Right atrium auricular region (tissue), 2 donors: ENCODE results near the gene CLSTN1. TPM values are rescaled to one million over a fixed set of nuclear protein-coding genes. Genes with fewer than 3 reads are reported as not detected.

Experiments
- DNase-seq: peaks from one replicate; pipeline ENCODE4 v3.0.0-alpha.2; 2019; ENCODE audit warnings: low spot score
- H3K27ac ChIP-seq, 2 donors: fragments of 200-600 bp; sonication (generic); 1 replicate in 1 of 2; 2 replicates in 1 of 2; pipeline ENCODE4 v1.5.1; 2016 to 2019
- H3K27me3 ChIP-seq, 2 donors: fragments of 200-600 bp; sonication (generic); one replicate each; pipeline versions ENCODE4 v1.5.1 to v1.6.0; 2017 to 2019
- H3K36me3 ChIP-seq: fragments of 200-600 bp; sonication (generic); one replicate; pipeline ENCODE4 v1.5.1; 2016
- H3K4me1 ChIP-seq, 2 donors: fragments of 200-600 bp; sonication (generic); one replicate each; pipeline versions ENCODE4 v1.5.1 to v1.6.0; 2017 to 2019
- H3K4me3 ChIP-seq, 2 donors: fragments of 200-600 bp; sonication (generic); 1 replicate in 1 of 2; 2 replicates in 1 of 2; pipeline ENCODE4 v1.5.1; 2017 to 2019; ENCODE audit warnings: mild to moderate bottlenecking in 1 of 2, moderate library complexity in 1 of 2
- H3K9me3 ChIP-seq, 2 donors: fragments of 200-600 bp; sonication (generic); one replicate each; pipeline ENCODE4 v1.5.1; 2019
- CTCF ChIP-seq, 2 donors: fragments of 200-600 bp; sonication (generic); IDR thresholded peaks; one replicate each; pipeline ENCODE4 v1.5.1; 2019; ENCODE audit warnings: antibody characterized with exemption in 2 of 2
- total RNA-seq, 2 donors: library from RNA; depleted of rRNA; stranded (reverse); fragments of >200 nt; gene quantifications; one replicate each; pipeline ENCODE4 v1.1.0, GENCODE V29; 2016

The CLSTN1 gene
- total RNA-seq, 2 donors from 2014 or later, result 47.5 to 54.0 TPM

- no peak overlapping the region for H3K27ac ChIP-seq
- peaks cover 0 to 19% of the 10 kb centered on the region in 2 donors for H3K4me1 ChIP-seq
- no peaks in the 10 kb centered on the region for H3K9me3 ChIP-seq
- no peak for DNase-seq
- no peaks in the 10 kb centered on the region for H3K36me3 ChIP-seq
- H3K27me3 ChIP-seq, result no peaks in the 10 kb centered on the region
- no peak for TF ChIP-seq CTCF (IDR thresholded peaks at IDR 0.05)
- no peak overlapping the region for H3K4me3 ChIP-seq
Measured at GRCh38 chr1:9849691-9850441, 26.1 kb upstream of the CLSTN1 start.

GRCh38 chr1:9848022-9848421 lies 24.3 kb upstream of the CLSTN1 start:
- Histone ChIP-seq H3K27me3 (no peaks in the 10 kb centered on the region), H3K4me1 (peaks cover 0 to 34% of the 10 kb centered on the region in 2 donors), H3K9me3 (no peaks in the 10 kb centered on the region), H3K4me3 (no peak overlapping the region), H3K36me3 (no peaks in the 10 kb centered on the region), H3K27ac (no peak overlapping the region)
- DNase-seq, result no peak
- TF ChIP-seq CTCF (IDR thresholded peaks at IDR 0.05), result no peak

GRCh38 chr1:9847269-9847668 lies 23.5 kb upstream of the CLSTN1 start:
- Histone ChIP-seq H3K27me3 (no peaks in the 10 kb centered on the region), H3K9me3 (no peaks in the 10 kb centered on the region), H3K27ac (no peak overlapping the region), H3K4me3 (no peak overlapping the region), H3K4me1 (peaks cover 0 to 41% of the 10 kb centered on the region in 2 donors), H3K36me3 (no peaks in the 10 kb centered on the region)
- DNase-seq, result no peak
- no peak for TF ChIP-seq CTCF (IDR thresholded peaks at IDR 0.05)

GRCh38 chr1:9846611-9847171 lies 22.9 kb upstream of the CLSTN1 start:
- H3K9me3 ChIP-seq, result no peaks in the 10 kb centered on the region
- H3K36me3 ChIP-seq, result no peaks in the 10 kb centered on the region
- H3K4me1 ChIP-seq, result peaks cover 0 to 44% of the 10 kb centered on the region in 2 donors
- no peak overlapping the region for H3K27ac ChIP-seq
- no peak for TF ChIP-seq CTCF (IDR thresholded peaks at IDR 0.05)
- H3K4me3 ChIP-seq, result no peak overlapping the region
- no peak for DNase-seq
- no peaks in the 10 kb centered on the region for H3K27me3 ChIP-seq

- TF ChIP-seq CTCF (IDR thresholded peaks at IDR 0.05), result no peak
- no peak for DNase-seq
- Histone ChIP-seq H3K27me3 (no peaks in the 10 kb centered on the region), H3K27ac (no peak overlapping the region), H3K4me1 (peaks cover 0 to 44% of the 10 kb centered on the region in 2 donors), H3K4me3 (no peak overlapping the region), H3K36me3 (no peaks in the 10 kb centered on the region), H3K9me3 (no peaks in the 10 kb centered on the region)
Measured at GRCh38 chr1:9845914-9846313, 22.1 kb upstream of the CLSTN1 start.
